Left lobe of liver (tissue), 2 donors: ENCODE measurements around the gene GLMN. TPM values are rescaled to one million over a fixed set of nuclear protein-coding genes. Genes with fewer than 3 reads are reported as not detected.

ENCODE experiments used
- ATAC-seq: fragments of 200-7000 bp; cut with Tn5 transposase; one replicate; pipeline ENCODE4 v1.9.1; 2020; ENCODE audit warnings: mild to moderate bottlenecking, moderate library complexity
- DNase-seq: peaks from one replicate; pipeline ENCODE4 v3.0.0-alpha.2; 2020; ENCODE audit warnings: low spot score
- total RNA-seq: library from RNA; stranded (reverse); gene quantifications from one replicate; pipeline ENCODE4 v1.2.1, GENCODE V29; 2021
- donor health status: DM: no; HTN: no; CAD: no; lungs with moderate emphysema.
- donor health status: DM: no; HTN: yes; CAD: no.

Gene GLMN, protein sequence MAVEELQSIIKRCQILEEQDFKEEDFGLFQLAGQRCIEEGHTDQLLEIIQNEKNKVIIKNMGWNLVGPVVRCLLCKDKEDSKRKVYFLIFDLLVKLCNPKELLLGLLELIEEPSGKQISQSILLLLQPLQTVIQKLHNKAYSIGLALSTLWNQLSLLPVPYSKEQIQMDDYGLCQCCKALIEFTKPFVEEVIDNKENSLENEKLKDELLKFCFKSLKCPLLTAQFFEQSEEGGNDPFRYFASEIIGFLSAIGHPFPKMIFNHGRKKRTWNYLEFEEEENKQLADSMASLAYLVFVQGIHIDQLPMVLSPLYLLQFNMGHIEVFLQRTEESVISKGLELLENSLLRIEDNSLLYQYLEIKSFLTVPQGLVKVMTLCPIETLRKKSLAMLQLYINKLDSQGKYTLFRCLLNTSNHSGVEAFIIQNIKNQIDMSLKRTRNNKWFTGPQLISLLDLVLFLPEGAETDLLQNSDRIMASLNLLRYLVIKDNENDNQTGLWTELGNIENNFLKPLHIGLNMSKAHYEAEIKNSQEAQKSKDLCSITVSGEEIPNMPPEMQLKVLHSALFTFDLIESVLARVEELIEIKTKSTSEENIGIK
- total RNA-seq = 2.0 TPM

- ATAC-seq = peak; percentile 99
- peak; percentile 86 for DNase-seq
Observed at GRCh38 chr1:92298573-92299476, at the start of gene GLMN, which contains the start of gene RPAP2. TSS of gene GLMN (minus strand) at chr1:92298987. CDS start at chr1:92297999, 988 bp downstream. TSS of gene RPAP2 (plus strand) at chr1:92299059. CDS start at chr1:92299074, 15 bp downstream.

- DNase-seq = no peak
- ATAC-seq = no peak
Observed at GRCh38 chr1:92346866-92347640, 48.3 kb upstream of the GLMN start.

- no peak for ATAC-seq
- DNase-seq = no peak
Observed at GRCh38 chr1:92343061-92343460, 44.3 kb upstream of the GLMN start.

DNA sequence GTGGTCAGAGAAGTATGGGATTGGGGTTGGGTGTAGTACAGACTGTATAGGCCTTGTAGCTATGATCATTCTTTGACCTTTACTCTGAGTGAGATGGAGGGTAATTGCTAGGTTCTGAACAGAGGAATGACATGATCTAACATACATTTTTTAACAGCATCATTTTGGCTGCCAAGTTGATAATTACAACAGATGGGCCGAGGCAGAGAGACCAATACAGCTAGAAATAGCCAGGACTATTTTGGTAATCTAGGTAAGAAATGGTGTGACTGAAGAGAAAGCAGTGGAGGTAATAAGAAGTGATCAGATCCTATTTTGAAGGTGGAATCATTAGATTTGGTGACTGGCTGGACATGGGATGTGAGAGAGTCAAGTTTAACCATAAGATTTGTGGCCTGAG lies 43.6 kb upstream of the GLMN start:
- no peak for ATAC-seq
- no peak for DNase-seq

DNA sequence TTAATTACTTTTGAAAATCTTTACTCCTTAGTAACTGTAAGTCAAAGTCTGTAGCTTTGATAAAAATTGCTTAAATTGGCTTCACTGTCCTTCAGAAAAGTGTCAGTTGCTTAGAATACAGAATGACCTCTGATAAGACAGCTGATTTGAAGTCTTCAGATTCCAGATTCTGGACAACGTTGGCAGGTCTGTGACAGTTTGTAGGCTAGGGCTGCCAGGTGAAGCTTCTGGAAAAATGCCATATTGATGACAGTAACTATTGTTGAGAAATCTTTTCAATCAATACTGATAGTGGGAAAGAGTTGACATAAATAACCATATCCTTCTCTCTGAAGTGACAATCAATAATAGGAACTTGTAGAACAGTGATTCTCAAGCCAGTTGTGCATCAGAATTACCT lies 41.4 kb upstream of the GLMN start:
- ATAC-seq (peak; percentile 78), DNase-seq (no peak)

DNA sequence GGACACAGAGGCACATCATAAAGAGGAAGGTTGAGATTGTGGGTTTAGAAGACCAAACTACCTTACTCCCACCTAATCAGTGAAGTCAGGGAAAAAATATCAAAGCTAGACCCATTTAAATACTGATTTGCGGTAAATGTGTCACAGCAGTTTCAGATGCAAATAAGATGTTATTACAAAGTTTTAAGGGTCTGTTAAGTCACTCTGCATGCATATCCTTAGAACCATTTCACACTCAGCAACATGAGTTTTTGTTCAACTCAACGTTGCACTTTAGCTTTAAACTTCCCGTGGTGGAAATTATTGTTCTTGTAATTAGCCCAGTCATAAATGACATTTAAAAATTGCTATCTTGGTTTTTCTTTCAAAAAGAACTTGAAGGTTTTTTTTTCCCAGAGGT lies 34.9 kb upstream of the GLMN start:
- DNase-seq (no peak), ATAC-seq (no peak)

- ATAC-seq = no peak
Observed at GRCh38 chr1:92329347-92330129, 30.8 kb upstream of the GLMN start.

GRCh38 chr1:92327794-92328193 lies 29.0 kb upstream of the GLMN start:
- no peak for ATAC-seq

More at GRCh38 chr1:92329347-92330129, 30.8 kb upstream of the GLMN start:
- DNase-seq = no peak

GRCh38 chr1:92326681-92327080 lies 27.9 kb upstream of the GLMN start:
- no peak for ATAC-seq
- DNase-seq = no peak

More at GRCh38 chr1:92327794-92328193, 29.0 kb upstream of the GLMN start:
- no peak for DNase-seq

GRCh38 chr1:92324784-92325183 lies 26.0 kb upstream of the GLMN start:
- DNase-seq = no peak
- ATAC-seq = no peak

GRCh38 chr1:92323473-92324453 lies 25.0 kb upstream of the GLMN start:
- no peak for ATAC-seq
- no peak for DNase-seq

GRCh38 chr1:92317836-92318493 lies 19.2 kb upstream of the GLMN start:
- DNase-seq = no peak
- peak; percentile 42 for ATAC-seq

- ATAC-seq = no peak
- DNase-seq = no peak
Observed at GRCh38 chr1:92315766-92316599, 17.2 kb upstream of the GLMN start.

- no peak for ATAC-seq
- DNase-seq = no peak
Observed at GRCh38 chr1:92314024-92314423, 15.2 kb upstream of the GLMN start.

DNA sequence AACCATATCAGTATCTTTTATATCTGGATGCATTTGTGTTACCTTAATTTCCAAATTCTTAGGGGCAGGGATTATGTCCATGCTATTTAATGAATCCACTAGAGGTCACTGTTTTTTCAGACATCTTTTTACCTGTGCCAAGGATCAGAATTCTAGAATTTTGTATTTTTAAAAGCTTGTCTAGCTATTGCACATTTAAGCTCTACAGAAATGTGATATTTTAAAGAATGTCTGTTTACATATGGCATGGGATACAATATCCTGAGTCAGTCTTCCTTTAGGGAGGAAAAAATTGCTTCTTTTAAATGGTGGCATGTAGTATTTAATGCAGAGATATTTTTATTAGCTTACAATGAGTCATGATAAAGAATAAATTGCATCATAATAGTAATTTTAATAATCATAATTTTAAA lies 11.4 kb upstream of the GLMN start:
- ATAC-seq (peak; percentile 76), DNase-seq (no peak)

- ATAC-seq (no peak), DNase-seq (no peak)
Observed at GRCh38 chr1:92307980-92308379, 9.2 kb upstream of the GLMN start.

- DNase-seq = no peak
- no peak for ATAC-seq
Observed at GRCh38 chr1:92306020-92306419, 7.2 kb upstream of the GLMN start.
